ENCODE results near the gene OXSR1.
A peak's percentile ranks its signal among the peaks of the same experiment; 100 is the strongest.
"Not testable (repeated sequence)": the region's sequence is repeated elsewhere in the genome, so short reads cannot be mapped to it uniquely, and the experiment has no call there.

OXSR1 gene

GRCh38 chr3:38276081-38276916 lies 111.0 kb downstream of the OXSR1 start:
- no peak for DNase-seq
- in situ Hi-C loops (cut with MboI; ENCODE audit: low pct_unique_long_range_greater_than_20kb, low sequenced_read_pairs), result no loop called here

GRCh38 chr3:38276917-38277630 lies 111.7 kb downstream of the OXSR1 start:
- in situ Hi-C loops (cut with MboI; ENCODE audit: low pct_unique_long_range_greater_than_20kb, low sequenced_read_pairs), result no loop called here
- DNase-seq, result no peak

DNA sequence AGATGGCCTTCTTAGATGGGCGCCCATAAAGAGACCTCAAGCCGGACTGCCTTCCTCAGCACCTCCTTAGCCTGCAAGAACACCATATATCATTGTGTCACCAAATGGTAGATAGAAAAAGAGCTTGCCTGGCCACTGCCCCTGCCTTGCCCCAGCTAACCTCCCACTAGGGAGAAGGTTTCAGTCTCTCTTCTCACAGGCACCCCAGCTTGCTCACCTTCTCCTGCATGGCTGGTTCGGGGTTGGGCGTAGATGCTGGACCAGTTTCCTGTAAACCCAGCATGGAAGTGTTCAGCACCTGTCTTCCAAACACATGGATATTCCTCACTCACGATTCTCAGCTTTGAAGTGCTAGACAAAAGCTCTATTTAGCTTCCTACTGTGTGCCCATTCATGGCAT lies 113.5 kb downstream of the OXSR1 start:
- in situ Hi-C loops (cut with MboI; ENCODE audit: low pct_unique_long_range_greater_than_20kb, low sequenced_read_pairs), result no loop called here
- DNase-seq, result no peak

DNA sequence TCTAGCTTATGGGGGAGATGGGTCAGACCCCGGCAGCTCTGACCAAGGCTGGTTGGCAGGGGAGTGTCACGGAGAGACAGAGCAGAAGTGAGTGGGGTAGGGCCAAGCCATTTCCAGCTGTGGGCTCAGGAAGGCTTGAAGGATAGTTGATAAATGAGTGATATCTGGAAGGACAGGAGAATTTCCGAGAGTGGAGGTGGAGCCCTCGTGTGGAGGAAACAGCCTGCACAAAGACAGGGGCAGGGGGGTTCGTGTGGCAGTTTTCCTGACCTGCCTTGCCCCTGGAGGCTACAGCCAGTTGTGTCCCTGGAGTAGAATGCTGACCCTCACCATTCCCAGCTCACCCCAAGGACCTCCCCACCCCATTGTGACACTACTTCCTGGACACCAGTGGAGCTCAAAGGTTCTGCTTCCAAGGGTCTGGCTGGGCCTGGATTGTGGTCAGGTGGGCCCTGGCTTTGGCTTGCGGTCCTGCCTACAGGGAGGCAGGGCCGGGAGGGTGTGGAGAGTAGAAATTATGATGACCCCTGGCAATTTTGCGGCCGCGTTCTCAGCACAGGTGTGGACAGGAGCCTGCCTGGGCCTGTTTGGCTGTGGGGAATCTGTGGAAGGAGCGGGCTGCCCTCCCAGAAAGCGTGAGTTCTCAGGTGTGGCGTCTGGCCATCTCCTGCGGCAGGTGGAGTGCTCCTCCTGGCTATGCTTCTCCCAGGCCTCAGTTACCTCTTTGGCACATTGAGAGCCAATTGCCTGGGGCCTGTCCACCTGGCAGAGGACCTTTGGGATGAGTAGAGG lies 116.8 kb downstream of the OXSR1 start, which contains the start of gene SLC22A14:
SLC22A14 (plus strand) TSS at position 400 of the 792 bp plus-strand sequence. CDS start 23,733 bp downstream, outside the sequence.
- no peak for DNase-seq
- in situ Hi-C loops (cut with MboI; ENCODE audit: low pct_unique_long_range_greater_than_20kb, low sequenced_read_pairs), result no loop called here

GRCh38 chr3:38283810-38284755 lies 118.7 kb downstream of the OXSR1 start:
- in situ Hi-C loops (cut with MboI; ENCODE audit: low pct_unique_long_range_greater_than_20kb, low sequenced_read_pairs), result no loop called here
- no peak for DNase-seq

DNA sequence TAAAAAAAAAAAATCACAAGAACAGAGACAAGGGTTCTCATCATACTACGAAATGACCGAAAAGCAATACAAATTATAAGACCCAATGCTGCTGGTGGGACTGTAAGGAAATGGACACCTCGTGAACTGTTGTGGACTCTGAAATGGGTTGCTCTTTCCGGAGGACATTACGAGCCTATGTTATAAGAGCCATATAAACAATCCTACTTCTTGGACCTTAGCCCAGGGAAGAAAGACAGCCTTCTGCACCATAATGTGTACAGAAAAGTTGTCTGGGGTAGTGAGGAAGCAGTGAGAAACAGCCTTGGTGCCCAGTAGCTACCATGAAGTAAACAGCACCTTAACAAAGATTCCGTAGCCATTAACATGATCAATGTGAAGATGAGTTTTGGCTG lies 119.4 kb downstream of the OXSR1 start:
- no peak for DNase-seq
- in situ Hi-C loops (cut with MboI; ENCODE audit: low pct_unique_long_range_greater_than_20kb, low sequenced_read_pairs), result no loop called here

DNA sequence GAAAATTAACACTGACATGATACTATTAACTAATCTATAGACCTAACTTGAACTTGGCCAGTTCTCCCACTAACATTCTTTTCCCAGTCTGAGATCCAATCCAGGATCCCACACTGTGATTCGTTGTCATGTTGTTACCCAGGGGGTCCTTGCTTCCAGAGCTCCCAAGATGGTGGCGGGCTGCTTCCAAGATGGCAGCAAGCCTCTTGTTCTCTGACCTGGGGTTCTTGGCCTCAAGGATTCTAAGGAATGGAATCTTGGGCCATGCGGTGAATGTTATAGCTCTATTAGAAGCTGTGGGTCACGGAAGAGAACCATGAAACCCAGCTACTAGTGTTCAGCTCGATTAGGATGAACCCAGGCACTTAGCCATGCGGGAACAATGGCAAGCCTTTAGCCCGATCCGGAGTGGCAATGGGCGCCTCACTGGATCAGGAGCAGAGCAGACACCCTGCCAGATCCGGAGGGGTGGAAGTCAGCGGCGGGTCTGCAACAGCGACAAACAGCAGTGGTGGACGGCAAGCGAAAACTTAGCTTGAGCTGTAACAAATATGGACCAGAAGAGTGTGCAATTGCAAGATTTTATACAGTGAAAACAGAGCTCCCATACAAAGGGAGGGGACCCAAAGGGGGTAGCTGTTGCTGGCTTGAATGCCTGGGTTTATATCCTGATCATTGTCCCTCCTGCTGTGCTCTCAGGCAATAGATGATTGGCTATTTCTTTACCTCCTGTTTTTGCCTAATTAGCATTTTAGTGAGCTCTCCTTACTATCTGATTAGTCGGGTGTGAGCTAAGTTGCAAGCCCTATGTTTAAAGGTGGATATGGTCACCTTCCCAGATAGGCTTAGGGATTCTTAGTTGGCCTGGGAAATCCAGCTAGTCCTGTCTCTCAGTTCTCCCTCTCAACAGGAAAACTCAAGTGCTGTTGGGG lies 124.2 kb downstream of the OXSR1 start:
- in situ Hi-C loops (cut with MboI; ENCODE audit: low pct_unique_long_range_greater_than_20kb, low sequenced_read_pairs); DNase-seq: not testable (repeated sequence)

- DNase-seq; in situ Hi-C loops (cut with MboI; ENCODE audit: low pct_unique_long_range_greater_than_20kb, low sequenced_read_pairs): not testable (repeated sequence)
Measured at GRCh38 chr3:38297053-38297452, 131.7 kb downstream of the OXSR1 start.

- DNase-seq, result no peak
- in situ Hi-C loops (cut with MboI; ENCODE audit: low pct_unique_long_range_greater_than_20kb, low sequenced_read_pairs), result no loop called here
Measured at GRCh38 chr3:38297537-38297936, 132.2 kb downstream of the OXSR1 start.

DNA sequence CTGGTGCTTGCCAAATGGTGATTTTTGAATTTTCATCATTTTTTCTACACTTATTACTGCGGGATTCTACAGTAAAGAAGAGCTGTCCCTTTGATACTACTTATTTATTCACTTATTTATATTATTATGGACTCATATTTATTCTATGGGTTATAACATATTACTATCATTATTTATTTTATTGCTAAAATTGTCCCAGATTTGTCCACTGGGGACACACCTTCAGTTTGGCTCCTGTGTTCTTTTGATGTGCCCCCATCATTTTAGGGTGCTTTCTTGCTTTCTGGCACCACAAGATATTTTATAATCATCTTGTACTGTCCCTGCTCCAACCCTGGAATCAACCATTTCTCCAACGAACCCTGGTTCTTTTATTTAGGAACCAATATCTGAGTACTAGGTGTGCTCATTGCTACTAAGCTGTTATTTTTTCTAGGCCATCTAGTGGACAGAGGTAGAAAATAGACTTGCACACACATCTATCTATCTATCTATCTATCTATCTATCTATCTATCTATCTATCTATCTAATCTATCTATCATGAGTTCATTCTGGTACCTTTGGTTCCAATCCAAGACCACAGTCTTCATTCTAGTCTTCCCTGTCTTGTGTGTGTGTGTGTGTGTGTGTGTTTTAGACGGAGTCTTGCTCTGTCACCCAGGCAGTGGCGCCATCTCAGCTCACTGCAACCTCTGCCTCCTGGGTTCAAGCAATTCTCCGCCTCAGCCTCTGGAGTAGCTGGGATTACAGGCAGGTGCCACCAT lies 132.8 kb downstream of the OXSR1 start:
- peak; percentile 21 for DNase-seq
- in situ Hi-C loops (cut with MboI; ENCODE audit: low pct_unique_long_range_greater_than_20kb, low sequenced_read_pairs), result no loop called here

All from KBM-7 (cell line).